WTC11 (cell line): Measurements from ENCODE around the gene TATDN2. TPM values are rescaled to one million over a fixed set of nuclear protein-coding genes. Genes with fewer than 3 reads are reported as not detected.

Experiments used
- ATAC-seq: fragments of 200-7000 bp; cut with Tn5 transposase; 2 replicates; pipeline ENCODE4 v1.10.0; 2021; ENCODE audit warnings: mild to moderate bottlenecking, moderate library complexity
- CTCF ChIA-PET: fragments of 300-600 bp; sonication (Branson Sonifier 250); formaldehyde crosslinking; loops from one replicate; lab custom pipeline; 2021; ENCODE audit warnings: antibody characterized with exemption; lab: Charles Lee
- POLR2A ChIA-PET: fragments of 350-600 bp; sonication (Branson Sonifier 250); formaldehyde crosslinking; loops from one replicate; lab custom pipeline; 2021; ENCODE audit warnings: antibody characterized with exemption; lab: Charles Lee
- DNase-seq: peaks from one replicate; pipeline ENCODE4 v3.0.0; 2021; ENCODE audit warnings: low spot score
- H3K27ac Mint-ChIP-seq: 2 replicates; pipeline ENCODE4 v1.8.0; 2021; ENCODE audit warnings: mixed read lengths
- H3K27me3 Mint-ChIP-seq: 2 replicates; pipeline ENCODE4 v1.8.0; 2021; ENCODE audit warnings: low read depth, mild to moderate bottlenecking, moderate library complexity, mixed read lengths
- H3K36me3 Mint-ChIP-seq: 2 replicates; pipeline ENCODE4 v1.8.0; 2021; ENCODE audit warnings: mixed read lengths
- H3K4me1 Mint-ChIP-seq: 2 replicates; pipeline ENCODE4 v1.8.0; 2022; ENCODE audit warnings: mixed read lengths
- H3K4me3 Mint-ChIP-seq: 2 replicates; pipeline ENCODE4 v1.8.0; 2021; ENCODE audit warnings: mild to moderate bottlenecking, moderate library complexity, mixed read lengths
- H3K9me3 Mint-ChIP-seq: 2 replicates; pipeline ENCODE4 v1.8.0; 2021; ENCODE audit warnings: mixed read lengths
- CREB1 ChIP-seq: sonication (generic); formaldehyde crosslinking; IDR thresholded peaks from 2 replicates; pipeline ENCODE4 v1.8.0; 2023; ENCODE audit warnings: mild to moderate bottlenecking, missing genetic modification reagents
- CREM ChIP-seq: sonication (generic); formaldehyde crosslinking; IDR thresholded peaks from 2 replicates; pipeline ENCODE4 v1.8.1; 2022; ENCODE audit warnings: mild to moderate bottlenecking, missing genetic modification reagents, moderate library complexity
- FOXJ3 ChIP-seq: sonication (generic); formaldehyde crosslinking; IDR thresholded peaks from 2 replicates; pipeline ENCODE4 v1.9.0; 2021; ENCODE audit warnings: missing genetic modification reagents, mild to moderate bottlenecking, borderline replicate concordance
- GTF2I ChIP-seq: fragments of 250-450 bp; sonication (Bioruptor Pico); conservative IDR thresholded peaks from 2 replicates; pipeline ENCODE4 v1.4.0; 2021; ENCODE audit warnings: mild to moderate bottlenecking
- JAZF1 ChIP-seq: fragments of 250-450 bp; sonication (Bioruptor Pico); IDR thresholded peaks from 2 replicates; pipeline ENCODE4 v1.9.0; 2021; ENCODE audit warnings: moderate library complexity, mild to moderate bottlenecking, inconsistent platforms
- JUN ChIP-seq: sonication (generic); formaldehyde crosslinking; IDR thresholded peaks from 2 replicates; pipeline ENCODE4 v1.8.0; 2023; ENCODE audit warnings: mild to moderate bottlenecking, missing genetic modification reagents
- MYBL2 ChIP-seq: sonication (generic); formaldehyde crosslinking; IDR thresholded peaks from 2 replicates; pipeline ENCODE4 v1.8.1; 2023; ENCODE audit warnings: mild to moderate bottlenecking, moderate library complexity, missing genetic modification reagents
- SMAD4 ChIP-seq: sonication (generic); formaldehyde crosslinking; IDR thresholded peaks from 2 replicates; pipeline ENCODE4 v1.8.0; 2022; ENCODE audit warnings: mild to moderate bottlenecking, missing genetic modification reagents
- SP1 ChIP-seq: sonication (generic); formaldehyde crosslinking; conservative IDR thresholded peaks from 2 replicates; pipeline ENCODE4 v1.8.1; 2022; ENCODE audit warnings: missing genetic modification reagents
- ZNF138 ChIP-seq: sonication (generic); formaldehyde crosslinking; conservative IDR thresholded peaks from 2 replicates; pipeline ENCODE4 v1.8.1; 2022; ENCODE audit warnings: mild to moderate bottlenecking, moderate library complexity, missing genetic modification reagents
- ZNF219 ChIP-seq: sonication (generic); formaldehyde crosslinking; IDR thresholded peaks from 2 replicates; pipeline ENCODE4 v1.8.0; 2023; ENCODE audit warnings: missing genetic modification reagents, mild to moderate bottlenecking, borderline replicate concordance
- ZNF317 ChIP-seq: sonication (generic); formaldehyde crosslinking; IDR thresholded peaks from 2 replicates; pipeline ENCODE4 v1.8.1; 2023; ENCODE audit warnings: low read depth, mild to moderate bottlenecking, moderate library complexity, missing genetic modification reagents, borderline replicate concordance
- ZNF423 ChIP-seq: fragments of 250-450 bp; sonication (Bioruptor Pico); IDR thresholded peaks from 2 replicates; pipeline ENCODE4 v2.1.2; 2022; ENCODE audit warnings: mild to moderate bottlenecking, moderate library complexity
- ZNF671 ChIP-seq: fragments of 250-450 bp; sonication (Bioruptor Pico); IDR thresholded peaks from 2 replicates; pipeline ENCODE4 v1.8.0; 2021; ENCODE audit warnings: mild to moderate bottlenecking
- total RNA-seq: library from RNA; stranded (reverse); gene quantifications from 3 replicates; pipeline ENCODE4 v1.2.3, GENCODE V29; 2021
- TF ChIP-seq, protein P1 (sequence below): fragments of 200-600 bp; IDR thresholded peaks from 2 replicates; pipeline ENCODE4 v1.8.0; 2022; ENCODE audit warnings: antibody characterized with exemption
- TF ChIP-seq, protein P2 (sequence below): sonication (generic); formaldehyde crosslinking; IDR thresholded peaks from 2 replicates; pipeline ENCODE4 v1.8.1; 2023; ENCODE audit warnings: mild to moderate bottlenecking, missing genetic modification reagents, moderate library complexity
- TF ChIP-seq, protein P3 (sequence below): sonication (generic); formaldehyde crosslinking; IDR thresholded peaks from 2 replicates; pipeline ENCODE4 v1.8.1; 2022; ENCODE audit warnings: mild to moderate bottlenecking, moderate library complexity, missing genetic modification reagents
- TF ChIP-seq, protein P4 (sequence below): sonication (generic); formaldehyde crosslinking; IDR thresholded peaks from 2 replicates; pipeline ENCODE4 v1.8.1; 2022; ENCODE audit warnings: low read depth, mild to moderate bottlenecking, moderate library complexity, missing genetic modification reagents, borderline replicate concordance
- TF ChIP-seq, protein P5 (sequence below): sonication (generic); formaldehyde crosslinking; IDR thresholded peaks from 2 replicates; pipeline ENCODE4 v1.8.1; 2022; ENCODE audit warnings: low read depth, missing genetic modification reagents, borderline replicate concordance
- TF ChIP-seq, protein P6 (sequence below): sonication (generic); formaldehyde crosslinking; IDR thresholded peaks from 2 replicates; pipeline ENCODE4 v1.8.1; 2023; ENCODE audit warnings: mild to moderate bottlenecking, missing genetic modification reagents, moderate library complexity
- TF ChIP-seq, protein P7 (sequence below): fragments of 250-450 bp; sonication (Bioruptor Pico); IDR thresholded peaks from 2 replicates; pipeline ENCODE4 v2.1.2; 2022; ENCODE audit warnings: mild to moderate bottlenecking, moderate library complexity
- TF ChIP-seq, protein P8 (sequence below): sonication (generic); formaldehyde crosslinking; IDR thresholded peaks from 2 replicates; pipeline ENCODE4 v1.8.1; 2023; ENCODE audit warnings: mild to moderate bottlenecking, moderate library complexity, missing genetic modification reagents

The TATDN2 gene
- total RNA-seq, 1 experiment from 2014 or later = 31.7 TPM

DNA sequence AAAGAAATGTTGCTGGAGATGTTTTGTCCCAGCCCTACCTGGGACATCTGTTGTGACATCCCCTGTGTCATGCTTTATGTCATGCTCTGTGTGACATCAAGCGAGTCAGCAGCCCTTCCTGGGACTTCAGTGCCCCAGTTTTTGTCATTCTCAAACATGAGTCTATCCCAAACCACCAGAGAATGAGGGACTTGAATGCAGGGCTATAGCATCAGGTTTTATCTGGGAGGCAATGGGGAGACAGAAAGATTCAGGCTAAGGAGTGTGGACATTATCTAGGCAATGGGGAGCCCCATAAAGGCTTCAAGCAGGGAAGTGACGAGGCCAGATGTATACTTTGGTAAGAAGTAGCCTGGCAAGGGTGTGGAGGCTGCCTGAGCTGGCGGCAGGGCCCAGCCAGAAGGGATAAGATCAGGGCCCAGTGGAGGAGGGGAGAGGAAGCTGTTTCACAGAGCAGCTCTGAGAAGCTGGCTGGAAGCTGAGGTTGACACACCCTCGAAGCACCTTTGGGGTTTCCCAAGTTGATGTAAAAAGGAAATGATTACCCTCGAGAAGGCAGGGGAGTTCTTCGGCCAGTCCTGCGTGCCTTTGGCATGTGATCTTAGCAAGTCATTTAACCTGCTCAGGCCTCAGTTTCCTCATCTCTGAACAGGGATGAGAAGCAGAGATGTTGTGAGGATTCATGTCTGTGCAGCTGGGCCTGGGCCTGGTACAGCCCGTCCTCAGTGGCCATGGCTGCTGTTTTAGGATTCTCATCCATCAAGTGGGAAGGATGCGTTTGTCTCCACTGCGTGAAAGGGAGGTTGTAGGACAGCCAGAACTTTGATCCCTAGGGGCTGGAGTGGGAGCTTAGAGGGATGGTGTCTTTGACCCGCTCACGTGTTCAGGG lies 49.3 kb upstream of the TATDN2 start:
- H3K4me1 Mint-ChIP-seq = no peaks in the 10 kb centered on the region
- DNase-seq = no peak
- no peak overlapping the region for H3K4me3 Mint-ChIP-seq
- ChIA-PET CTCF (no interaction called here), POLR2A (no interaction called here)
- TF ChIP-seq, protein P1, sequence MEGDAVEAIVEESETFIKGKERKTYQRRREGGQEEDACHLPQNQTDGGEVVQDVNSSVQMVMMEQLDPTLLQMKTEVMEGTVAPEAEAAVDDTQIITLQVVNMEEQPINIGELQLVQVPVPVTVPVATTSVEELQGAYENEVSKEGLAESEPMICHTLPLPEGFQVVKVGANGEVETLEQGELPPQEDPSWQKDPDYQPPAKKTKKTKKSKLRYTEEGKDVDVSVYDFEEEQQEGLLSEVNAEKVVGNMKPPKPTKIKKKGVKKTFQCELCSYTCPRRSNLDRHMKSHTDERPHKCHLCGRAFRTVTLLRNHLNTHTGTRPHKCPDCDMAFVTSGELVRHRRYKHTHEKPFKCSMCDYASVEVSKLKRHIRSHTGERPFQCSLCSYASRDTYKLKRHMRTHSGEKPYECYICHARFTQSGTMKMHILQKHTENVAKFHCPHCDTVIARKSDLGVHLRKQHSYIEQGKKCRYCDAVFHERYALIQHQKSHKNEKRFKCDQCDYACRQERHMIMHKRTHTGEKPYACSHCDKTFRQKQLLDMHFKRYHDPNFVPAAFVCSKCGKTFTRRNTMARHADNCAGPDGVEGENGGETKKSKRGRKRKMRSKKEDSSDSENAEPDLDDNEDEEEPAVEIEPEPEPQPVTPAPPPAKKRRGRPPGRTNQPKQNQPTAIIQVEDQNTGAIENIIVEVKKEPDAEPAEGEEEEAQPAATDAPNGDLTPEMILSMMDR = no peak
- TF ChIP-seq JUN (CRISPR knock-in tag) = no peak
- TF ChIP-seq, protein P2, sequence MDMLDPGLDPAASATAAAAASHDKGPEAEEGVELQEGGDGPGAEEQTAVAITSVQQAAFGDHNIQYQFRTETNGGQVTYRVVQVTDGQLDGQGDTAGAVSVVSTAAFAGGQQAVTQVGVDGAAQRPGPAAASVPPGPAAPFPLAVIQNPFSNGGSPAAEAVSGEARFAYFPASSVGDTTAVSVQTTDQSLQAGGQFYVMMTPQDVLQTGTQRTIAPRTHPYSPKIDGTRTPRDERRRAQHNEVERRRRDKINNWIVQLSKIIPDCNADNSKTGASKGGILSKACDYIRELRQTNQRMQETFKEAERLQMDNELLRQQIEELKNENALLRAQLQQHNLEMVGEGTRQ (CRISPR knock-in tag) = no peak
- TF ChIP-seq, protein P3, sequence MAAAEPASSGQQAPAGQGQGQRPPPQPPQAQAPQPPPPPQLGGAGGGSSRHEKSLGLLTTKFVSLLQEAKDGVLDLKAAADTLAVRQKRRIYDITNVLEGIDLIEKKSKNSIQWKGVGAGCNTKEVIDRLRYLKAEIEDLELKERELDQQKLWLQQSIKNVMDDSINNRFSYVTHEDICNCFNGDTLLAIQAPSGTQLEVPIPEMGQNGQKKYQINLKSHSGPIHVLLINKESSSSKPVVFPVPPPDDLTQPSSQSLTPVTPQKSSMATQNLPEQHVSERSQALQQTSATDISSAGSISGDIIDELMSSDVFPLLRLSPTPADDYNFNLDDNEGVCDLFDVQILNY = no peak
- TF ChIP-seq ZNF219 (CRISPR knock-in tag) = no peak
- no peak for TF ChIP-seq ZNF423 (CRISPR knock-in tag)
- TF ChIP-seq SP1 (CRISPR knock-in tag) = no peak
- TF ChIP-seq ZNF317 (CRISPR knock-in tag) = no peak
- TF ChIP-seq, protein P4, sequence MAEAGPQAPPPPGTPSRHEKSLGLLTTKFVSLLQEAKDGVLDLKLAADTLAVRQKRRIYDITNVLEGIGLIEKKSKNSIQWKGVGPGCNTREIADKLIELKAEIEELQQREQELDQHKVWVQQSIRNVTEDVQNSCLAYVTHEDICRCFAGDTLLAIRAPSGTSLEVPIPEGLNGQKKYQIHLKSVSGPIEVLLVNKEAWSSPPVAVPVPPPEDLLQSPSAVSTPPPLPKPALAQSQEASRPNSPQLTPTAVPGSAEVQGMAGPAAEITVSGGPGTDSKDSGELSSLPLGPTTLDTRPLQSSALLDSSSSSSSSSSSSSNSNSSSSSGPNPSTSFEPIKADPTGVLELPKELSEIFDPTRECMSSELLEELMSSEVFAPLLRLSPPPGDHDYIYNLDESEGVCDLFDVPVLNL (CRISPR knock-in tag) = no peak
- TF ChIP-seq, protein P5, sequence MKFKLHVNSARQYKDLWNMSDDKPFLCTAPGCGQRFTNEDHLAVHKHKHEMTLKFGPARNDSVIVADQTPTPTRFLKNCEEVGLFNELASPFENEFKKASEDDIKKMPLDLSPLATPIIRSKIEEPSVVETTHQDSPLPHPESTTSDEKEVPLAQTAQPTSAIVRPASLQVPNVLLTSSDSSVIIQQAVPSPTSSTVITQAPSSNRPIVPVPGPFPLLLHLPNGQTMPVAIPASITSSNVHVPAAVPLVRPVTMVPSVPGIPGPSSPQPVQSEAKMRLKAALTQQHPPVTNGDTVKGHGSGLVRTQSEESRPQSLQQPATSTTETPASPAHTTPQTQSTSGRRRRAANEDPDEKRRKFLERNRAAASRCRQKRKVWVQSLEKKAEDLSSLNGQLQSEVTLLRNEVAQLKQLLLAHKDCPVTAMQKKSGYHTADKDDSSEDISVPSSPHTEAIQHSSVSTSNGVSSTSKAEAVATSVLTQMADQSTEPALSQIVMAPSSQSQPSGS = no peak
- no peak for TF ChIP-seq CREM
- H3K27ac Mint-ChIP-seq = peak overlapping the region; percentile 19; the same call in 1 of the 2 replicates
- no peaks in the 10 kb centered on the region for H3K9me3 Mint-ChIP-seq
- no peaks in the 10 kb centered on the region for H3K36me3 Mint-ChIP-seq
- no peak for ATAC-seq
- H3K27me3 Mint-ChIP-seq = no peaks in the 10 kb centered on the region

DNA sequence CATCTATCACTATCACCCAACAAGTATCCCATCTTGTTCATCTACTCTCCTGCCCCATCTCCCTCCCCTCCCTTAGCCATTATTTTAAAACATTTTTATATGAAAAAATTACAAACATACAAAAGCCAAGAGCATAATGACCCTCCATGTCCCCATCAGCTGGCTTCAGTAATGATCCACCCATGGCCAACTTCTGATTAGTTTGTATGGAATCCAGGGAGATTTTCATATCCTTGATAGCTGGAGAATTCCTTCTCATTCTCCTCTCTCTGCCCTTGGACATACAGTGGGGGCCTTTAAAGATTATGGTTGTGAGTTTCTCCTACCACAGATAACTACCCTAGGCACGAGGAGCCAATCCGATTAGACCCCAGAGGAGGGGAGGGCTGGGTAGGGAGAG lies 43.3 kb upstream of the TATDN2 start:
- H3K4me1 Mint-ChIP-seq = no peaks in the 10 kb centered on the region
- DNase-seq (no peak), ATAC-seq (no peak)
- no peaks in the 10 kb centered on the region for H3K27me3 Mint-ChIP-seq
- no peaks in the 10 kb centered on the region for H3K9me3 Mint-ChIP-seq
- H3K27ac Mint-ChIP-seq = no peak overlapping the region
- no peaks in the 10 kb centered on the region for H3K36me3 Mint-ChIP-seq
- POLR2A ChIA-PET = no interaction called here
- H3K4me3 Mint-ChIP-seq = no peak overlapping the region
- CTCF ChIA-PET = interaction anchor here (0.8 to 1.6 kb wide), 2 partner anchors 13 to 45 kb away, joined by 3 to 4 read pairs; no protein-coding TSS in a partner anchor
- TF ChIP-seq GTF2I = no peak
- TF ChIP-seq SMAD4 (CRISPR knock-in tag) = no peak
- no peak for TF ChIP-seq CREB1 (CRISPR knock-in tag)
- TF ChIP-seq, protein P6, sequence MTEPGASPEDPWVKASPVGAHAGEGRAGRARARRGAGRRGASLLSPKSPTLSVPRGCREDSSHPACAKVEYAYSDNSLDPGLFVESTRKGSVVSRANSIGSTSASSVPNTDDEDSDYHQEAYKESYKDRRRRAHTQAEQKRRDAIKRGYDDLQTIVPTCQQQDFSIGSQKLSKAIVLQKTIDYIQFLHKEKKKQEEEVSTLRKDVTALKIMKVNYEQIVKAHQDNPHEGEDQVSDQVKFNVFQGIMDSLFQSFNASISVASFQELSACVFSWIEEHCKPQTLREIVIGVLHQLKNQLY (CRISPR knock-in tag) = no peak
- no peak for TF ChIP-seq MYBL2 (CRISPR knock-in tag)
- no peak for TF ChIP-seq FOXJ3 (CRISPR knock-in tag)
- TF ChIP-seq ZNF138 (CRISPR knock-in tag) = no peak
- no peak for TF ChIP-seq ZNF671 (CRISPR knock-in tag)
- TF ChIP-seq, protein P7, sequence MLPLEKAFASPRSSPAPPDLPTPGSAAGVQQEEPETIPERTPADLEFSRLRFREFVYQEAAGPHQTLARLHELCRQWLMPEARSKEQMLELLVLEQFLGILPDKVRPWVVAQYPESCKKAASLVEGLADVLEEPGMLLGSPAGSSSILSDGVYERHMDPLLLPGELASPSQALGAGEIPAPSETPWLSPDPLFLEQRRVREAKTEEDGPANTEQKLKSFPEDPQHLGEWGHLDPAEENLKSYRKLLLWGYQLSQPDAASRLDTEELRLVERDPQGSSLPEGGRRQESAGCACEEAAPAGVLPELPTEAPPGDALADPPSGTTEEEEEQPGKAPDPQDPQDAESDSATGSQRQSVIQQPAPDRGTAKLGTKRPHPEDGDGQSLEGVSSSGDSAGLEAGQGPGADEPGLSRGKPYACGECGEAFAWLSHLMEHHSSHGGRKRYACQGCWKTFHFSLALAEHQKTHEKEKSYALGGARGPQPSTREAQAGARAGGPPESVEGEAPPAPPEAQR (CRISPR knock-in tag) = no peak
- TF ChIP-seq JAZF1 = no peak
- TF ChIP-seq, protein P8, sequence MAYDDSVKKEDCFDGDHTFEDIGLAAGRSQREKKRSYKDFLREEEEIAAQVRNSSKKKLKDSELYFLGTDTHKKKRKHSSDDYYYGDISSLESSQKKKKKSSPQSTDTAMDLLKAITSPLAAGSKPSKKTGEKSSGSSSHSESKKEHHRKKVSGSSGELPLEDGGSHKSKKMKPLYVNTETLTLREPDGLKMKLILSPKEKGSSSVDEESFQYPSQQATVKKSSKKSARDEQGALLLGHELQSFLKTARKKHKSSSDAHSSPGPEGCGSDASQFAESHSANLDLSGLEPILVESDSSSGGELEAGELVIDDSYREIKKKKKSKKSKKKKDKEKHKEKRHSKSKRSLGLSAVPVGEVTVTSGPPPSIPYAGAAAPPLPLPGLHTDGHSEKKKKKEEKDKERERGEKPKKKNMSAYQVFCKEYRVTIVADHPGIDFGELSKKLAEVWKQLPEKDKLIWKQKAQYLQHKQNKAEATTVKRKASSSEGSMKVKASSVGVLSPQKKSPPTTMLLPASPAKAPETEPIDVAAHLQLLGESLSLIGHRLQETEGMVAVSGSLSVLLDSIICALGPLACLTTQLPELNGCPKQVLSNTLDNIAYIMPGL (CRISPR knock-in tag) = no peak
- TF ChIP-seq, protein P3 = no peak
